CD14-positive monocyte (primary cell): ENCODE data around the gene ECI2. TPM values are rescaled to one million over a fixed set of nuclear protein-coding genes. Genes with fewer than 3 reads are reported as not detected.

Experiments used
- DNase-seq, 3 donors: peaks; one replicate each; pipeline ENCODE4 v3.0.0-alpha.2; 2011 to 2022
- H2AFZ ChIP-seq: 2 replicates; pipeline ENCODE4 v1.6.0; 2012; ENCODE audit warnings: mild to moderate bottlenecking, low read depth, low read length, inconsistent platforms; ENCODE audit not compliant: insufficient read depth, poor library complexity, severe bottlenecking
- H3K27ac ChIP-seq, 2 donors: 1 replicate in 1 of 2; 2 replicates in 1 of 2; pipeline ENCODE4 v1.5.1; 2012 to 2013; ENCODE audit warnings: low read length in 2 of 2, control low read depth in 1 of 2, inconsistent platforms in 1 of 2, low read depth in 1 of 2, mild to moderate bottlenecking in 1 of 2
- H3K27me3 ChIP-seq, 2 donors: one replicate each; pipeline versions ENCODE4 v1.6.0 to v1.6.1; 2011 to 2013; ENCODE audit warnings: low read length in 2 of 2; ENCODE audit not compliant: control insufficient read depth in 2 of 2, insufficient read depth in 2 of 2
- H3K36me3 ChIP-seq, 2 donors: replicated peaks in 1 of 2; 1 replicate in 1 of 2; 2 replicates in 1 of 2; pipeline versions ENCODE4 v1.5.1 to v1.6.1; 2012 to 2013; ENCODE audit warnings: low read length in 2 of 2, control low read depth in 1 of 2, inconsistent platforms in 1 of 2, mild to moderate bottlenecking in 1 of 2; ENCODE audit not compliant: insufficient read depth in 2 of 2, control insufficient read depth in 1 of 2
- H3K4me1 ChIP-seq, 2 donors: 1 replicate in 1 of 2; 2 replicates in 1 of 2; pipeline versions ENCODE4 v1.5.1 to v1.6.1; 2012 to 2013; ENCODE audit warnings: low read length in 2 of 2, control low read depth in 1 of 2, inconsistent platforms in 1 of 2, mild to moderate bottlenecking in 1 of 2, moderate library complexity in 1 of 2; ENCODE audit not compliant: insufficient read depth in 2 of 2, control insufficient read depth in 1 of 2
- H3K4me2 ChIP-seq: replicated peaks from 2 replicates; pipeline ENCODE3; 2012; ENCODE audit warnings: low read length, moderate library complexity, mild to moderate bottlenecking; ENCODE audit not compliant: poor library complexity, severe bottlenecking; ENCODE audit errors: extremely low read depth
- H3K4me3 ChIP-seq, 3 experiments: fragments of 200-600 bp in 1 of 3; sonication (generic) in 1 of 3; replicated peaks in 1 of 3; 1 replicate in 2 of 3; 2 replicates in 1 of 3; pipeline ENCODE4 v1.5.1; 2011 to 2013; ENCODE audit warnings: low read length in 3 of 3, mild to moderate bottlenecking in 3 of 3, control low read depth in 2 of 3, low read depth in 2 of 3, inconsistent platforms in 1 of 3, moderate library complexity in 1 of 3
- H3K79me2 ChIP-seq: 2 replicates; pipeline ENCODE4 v1.6.0; 2012; ENCODE audit warnings: mild to moderate bottlenecking, control low read depth, inconsistent platforms, low read length, moderate library complexity; ENCODE audit not compliant: insufficient read depth
- H3K9ac ChIP-seq: 2 replicates; pipeline ENCODE4 v1.6.0; 2017; ENCODE audit warnings: low read length, mild to moderate bottlenecking; ENCODE audit not compliant: insufficient read depth, poor library complexity, severe bottlenecking
- H3K9me3 ChIP-seq, 2 donors: replicated peaks in 1 of 2; 1 replicate in 1 of 2; 2 replicates in 1 of 2; pipeline versions ENCODE4 v1.5.1 to v1.6.1; 2012 to 2013; ENCODE audit warnings: low read length in 2 of 2, control low read depth in 1 of 2; ENCODE audit not compliant: control insufficient read depth in 1 of 2, insufficient read depth in 1 of 2
- H4K20me1 ChIP-seq: 2 replicates; pipeline ENCODE4 v1.6.0; 2012; ENCODE audit warnings: mild to moderate bottlenecking, low read length, control low read depth, moderate library complexity; ENCODE audit not compliant: insufficient read depth
- H3K27ac Mint-ChIP-seq, 7 donors: one replicate each; pipeline ENCODE4 v1.8.0; 2020; ENCODE audit warnings: mild to moderate bottlenecking in 7 of 7, mixed read lengths in 7 of 7, moderate library complexity in 6 of 7, inconsistent platforms in 2 of 7
- H3K27me3 Mint-ChIP-seq, 3 donors: one replicate each; pipeline ENCODE4 v1.8.0; 2021 to 2022; ENCODE audit warnings: low read depth in 3 of 3, mild to moderate bottlenecking in 3 of 3, mixed read lengths in 3 of 3, moderate library complexity in 3 of 3, inconsistent platforms in 1 of 3
- H3K36me3 Mint-ChIP-seq, 2 donors: one replicate each; pipeline ENCODE4 v1.8.0; 2020; ENCODE audit warnings: mixed read lengths in 2 of 2, inconsistent platforms in 1 of 2, mild to moderate bottlenecking in 1 of 2
- H3K4me1 Mint-ChIP-seq: one replicate; pipeline ENCODE4 v1.8.0; 2020; ENCODE audit warnings: mild to moderate bottlenecking, mixed read lengths
- H3K4me3 Mint-ChIP-seq, 2 donors: one replicate each; pipeline ENCODE4 v1.8.0; 2020; ENCODE audit warnings: mild to moderate bottlenecking in 2 of 2, mixed read lengths in 2 of 2, moderate library complexity in 1 of 2
- H3K9me3 Mint-ChIP-seq, 7 donors: one replicate each; pipeline ENCODE4 v1.8.0; 2020 to 2022; ENCODE audit warnings: mixed read lengths in 7 of 7, mild to moderate bottlenecking in 6 of 7, moderate library complexity in 6 of 7, inconsistent platforms in 2 of 7
- WGBS: methylation state at CpG from one replicate; pipeline ENCODE4 v1.1.5; 2013; ENCODE audit warnings: missing lambda C conversion rate; ENCODE audit not compliant: insufficient coverage; 5-methylcytosine and 5-hydroxymethylcytosine counted together
- intact Hi-C, 2 donors: fragments of 100-400 bp; cut with micrococcal nuclease; formaldehyde crosslinking; loops; one replicate each; pipeline versions ENCODE4 v1.15.0 to v1.15.1; 2023
- polyA plus RNA-seq, 3 donors: library from polyadenylated mRNA; depleted of rRNA in 1 of 3; unstranded in 2 of 3; stranded (reverse) in 1 of 3; fragments of 300-500 nt in 2 of 3; fragments of >200 nt in 1 of 3; fragmentation: Illumina TruSeq in 2 of 3; gene quantifications; 1 replicate in 2 of 3; 2 replicates in 1 of 3; pipeline ENCODE4 v1.2.3, GENCODE V29; 2012 to 2021
- TF ChIP-seq, protein P1 (sequence below): fragments of 200-600 bp; IDR thresholded peaks from one replicate; pipeline ENCODE4 v1.8.0; 2022; ENCODE audit warnings: antibody characterized with exemption, mild to moderate bottlenecking

The ECI2 gene
- polyA plus RNA-seq, 3 donors, result 9.2 to 45.9 (median 44.5) TPM

GRCh38 chr6:4167833-4168232 is 32.5 kb upstream of the ECI2 start:
- Histone ChIP-seq H3K27ac (no peak overlapping the region), H3K4me1 (no peaks in the 10 kb centered on the region), H3K9ac (no peak overlapping the region), H3K9me3 (peaks cover 0 to 4% of the 10 kb centered on the region in 2 donors), H3K4me3 (no peak overlapping the region), H3K79me2 (no peaks in the 10 kb centered on the region), H4K20me1 (no peaks in the 10 kb centered on the region), H2AFZ (no peak overlapping the region), H3K27me3 (no peaks in the 10 kb centered on the region), H3K4me2 (no peak overlapping the region), H3K36me3 (no peaks in the 10 kb centered on the region)
- Mint-ChIP-seq H3K27ac (no peak overlapping the region), H3K36me3 (no peaks in the 10 kb centered on the region), H3K27me3 (no peaks in the 10 kb centered on the region), H3K9me3 (peaks cover 0 to 7% (median 2%) of the 10 kb centered on the region in 7 donors), H3K4me3 (no peak overlapping the region), H3K4me1 (peaks cover 3% of the 10 kb centered on the region)
- WGBS, result no CpG with 5 or more reads among the region's 1 CpG
- no peak for DNase-seq
- TF ChIP-seq, protein P1, sequence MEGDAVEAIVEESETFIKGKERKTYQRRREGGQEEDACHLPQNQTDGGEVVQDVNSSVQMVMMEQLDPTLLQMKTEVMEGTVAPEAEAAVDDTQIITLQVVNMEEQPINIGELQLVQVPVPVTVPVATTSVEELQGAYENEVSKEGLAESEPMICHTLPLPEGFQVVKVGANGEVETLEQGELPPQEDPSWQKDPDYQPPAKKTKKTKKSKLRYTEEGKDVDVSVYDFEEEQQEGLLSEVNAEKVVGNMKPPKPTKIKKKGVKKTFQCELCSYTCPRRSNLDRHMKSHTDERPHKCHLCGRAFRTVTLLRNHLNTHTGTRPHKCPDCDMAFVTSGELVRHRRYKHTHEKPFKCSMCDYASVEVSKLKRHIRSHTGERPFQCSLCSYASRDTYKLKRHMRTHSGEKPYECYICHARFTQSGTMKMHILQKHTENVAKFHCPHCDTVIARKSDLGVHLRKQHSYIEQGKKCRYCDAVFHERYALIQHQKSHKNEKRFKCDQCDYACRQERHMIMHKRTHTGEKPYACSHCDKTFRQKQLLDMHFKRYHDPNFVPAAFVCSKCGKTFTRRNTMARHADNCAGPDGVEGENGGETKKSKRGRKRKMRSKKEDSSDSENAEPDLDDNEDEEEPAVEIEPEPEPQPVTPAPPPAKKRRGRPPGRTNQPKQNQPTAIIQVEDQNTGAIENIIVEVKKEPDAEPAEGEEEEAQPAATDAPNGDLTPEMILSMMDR, result no peak
- intact Hi-C loops, result no loop called here

GRCh38 chr6:4167123-4167522 is 31.7 kb upstream of the ECI2 start:
- H3K4me3 ChIP-seq, result no peak overlapping the region
- Mint-ChIP-seq H3K27me3 (no peaks in the 10 kb centered on the region), H3K27ac (no peak overlapping the region), H3K9me3 (peaks cover 0 to 7% (median 2%) of the 10 kb centered on the region in 7 donors), H3K4me3 (no peak overlapping the region), H3K36me3 (no peaks in the 10 kb centered on the region), H3K4me1 (peaks cover under 1% of the 10 kb centered on the region)
- no peaks in the 10 kb centered on the region for H3K36me3 ChIP-seq
- no peaks in the 10 kb centered on the region for H4K20me1 ChIP-seq
- no peak overlapping the region for H3K4me2 ChIP-seq
- H3K9me3 ChIP-seq, result peaks cover 0 to 4% of the 10 kb centered on the region in 2 donors
- DNase-seq, result no peak
- TF ChIP-seq, protein P1, result no peak
- H3K4me1 ChIP-seq, result no peaks in the 10 kb centered on the region
- H3K27me3 ChIP-seq, result no peaks in the 10 kb centered on the region
- no peaks in the 10 kb centered on the region for H3K79me2 ChIP-seq
- no CpG with 5 or more reads among the region's 6 CpGs for WGBS
- intact Hi-C loops, result no loop called here
- H3K9ac ChIP-seq, result no peak overlapping the region
- H2AFZ ChIP-seq, result no peak overlapping the region
- no peak overlapping the region for H3K27ac ChIP-seq
